PFSK-1 (cell line): ENCODE measurements around the gene GTF2F1.

Experiments
- FOXP2 ChIP-seq: optimal IDR thresholded peaks from 2 replicates; pipeline ENCODE3; 2011; ENCODE audit warnings: borderline replicate concordance, control low read depth, inconsistent platforms; ENCODE audit not compliant: insufficient read depth; ENCODE audit errors: extremely low read length, extremely low read depth
- POLR2AphosphoS5 ChIP-seq: IDR thresholded peaks from 2 replicates; pipeline ENCODE4 v1.6.1; 2012; ENCODE audit warnings: low read depth, mild to moderate bottlenecking, control low read depth, low read length, moderate library complexity
- REST ChIP-seq, 2 experiments: IDR thresholded peaks; 2 replicates each; pipeline versions ENCODE4 v1.6.1 to v1.8.0; 2011 to 2012; ENCODE audit warnings: low read depth in 2 of 2, low read length in 2 of 2, control low read depth in 1 of 2, inconsistent platforms in 1 of 2, mild to moderate bottlenecking in 1 of 2, moderate library complexity in 1 of 2; ENCODE audit not compliant: insufficient read depth in 1 of 2
- SIN3A ChIP-seq: IDR thresholded peaks from 2 replicates; pipeline ENCODE4 v1.6.1; 2012; ENCODE audit warnings: mild to moderate bottlenecking, low read length, moderate library complexity, borderline replicate concordance; ENCODE audit not compliant: insufficient read depth
- TAF1 ChIP-seq: IDR thresholded peaks from 2 replicates; pipeline ENCODE4 v1.6.1; 2012; ENCODE audit warnings: low read length, control low read depth, borderline replicate concordance; ENCODE audit not compliant: insufficient read depth

The GTF2F1 gene

GRCh38 chr19:6334490-6335285, 58.3 kb downstream of the GTF2F1 start:
- no peak for TF ChIP-seq TAF1
- TF ChIP-seq FOXP2, result no peak
- no peak for TF ChIP-seq POLR2AphosphoS5
- TF ChIP-seq REST (IDR thresholded peaks at IDR 0.05; ENCODE audit: insufficient read depth in 1 of 2, low read depth in 2 of 2, low read length in 2 of 2), result no peak
- TF ChIP-seq SIN3A, result no peak

GRCh38 chr19:6333439-6333838, 59.5 kb downstream of the GTF2F1 start, which contains the start of gene ACER1:
TSS of gene ACER1 (minus strand) at chr19:6333612. CDS start at chr19:6333551, 61 bp downstream.
- TF ChIP-seq FOXP2 (no peak), SIN3A (no peak), REST (IDR thresholded peaks at IDR 0.05; ENCODE audit: insufficient read depth in 1 of 2, low read depth in 2 of 2, low read length in 2 of 2) (no peak)
